DND-41 (cell line): Measurements from ENCODE around the gene TMEM132D.

Experiments
- CTCF ChIP-seq: IDR thresholded peaks from 2 replicates; pipeline ENCODE4 v1.5.1; 2012; ENCODE audit warnings: borderline replicate concordance, low read length, moderate library complexity, mild to moderate bottlenecking; ENCODE audit not compliant: poor library complexity, severe bottlenecking; ENCODE audit errors: extremely low read depth
- EZH2 ChIP-seq: IDR thresholded peaks from 3 replicates; pipeline ENCODE4 v1.6.1; 2012; ENCODE audit warnings: borderline replicate concordance, low read depth, mild to moderate bottlenecking, moderate library complexity, low read length, inconsistent platforms; ENCODE audit not compliant: severe bottlenecking

- TF ChIP-seq CTCF (no peak), EZH2 (no peak)
Measured at GRCh38 chr12:129617849-129618248, 286.0 kb downstream of the TMEM132D start.
